ENCODE measurements around the gene FBLN1.

The FBLN1 gene

GRCh38 chr22:45575607-45576272, 73.1 kb downstream of the FBLN1 start:
- Histone ChIP-seq H3K4me2 (ENCODE audit: low read length) (no peak overlapping the region), H3K27ac (ENCODE audit: low read length) (no peak overlapping the region), H3K27me3 (ENCODE audit: low read depth, low read length) (peaks cover 27% of the 10 kb centered on the region), H3K4me3 (ENCODE audit: low read length) (no peak overlapping the region), H2AFZ (ENCODE audit: low read depth, low read length) (no peak overlapping the region), H3K4me1 (ENCODE audit: low read length) (peaks cover 2% of the 10 kb centered on the region; the same call in 1 of the 2 replicates), H3K9me3 (ENCODE audit: insufficient read depth, low read length) (peaks cover 7% of the 10 kb centered on the region), H4K20me1 (ENCODE audit: insufficient read depth, low read length) (no peaks in the 10 kb centered on the region), H3K79me2 (ENCODE audit: low read length) (no peaks in the 10 kb centered on the region), H3K36me3 (replicated peaks; ENCODE audit: low read depth, low read length) (no peaks in the 10 kb centered on the region), H3K9ac (ENCODE audit: low read length) (no peak overlapping the region)
- TF ChIP-seq EZH2phosphoT487 (IDR thresholded peaks at IDR 0.05; ENCODE audit: low read depth), result no peak
- TF ChIP-seq CTCF (IDR thresholded peaks at IDR 0.05; ENCODE audit: low read depth, low read length), result no peak

- Histone ChIP-seq H3K79me2 (ENCODE audit: low read length) (no peaks in the 10 kb centered on the region), H3K4me3 (ENCODE audit: low read length) (no peak overlapping the region), H3K27ac (ENCODE audit: low read length) (no peak overlapping the region), H3K9ac (ENCODE audit: low read length) (no peak overlapping the region), H3K4me2 (ENCODE audit: low read length) (no peak overlapping the region), H3K9me3 (ENCODE audit: insufficient read depth, low read length) (peaks cover 4% of the 10 kb centered on the region), H3K27me3 (ENCODE audit: low read depth, low read length) (peaks cover 27% of the 10 kb centered on the region), H4K20me1 (ENCODE audit: insufficient read depth, low read length) (no peaks in the 10 kb centered on the region), H2AFZ (ENCODE audit: low read depth, low read length) (no peak overlapping the region), H3K4me1 (ENCODE audit: low read length) (peaks cover 2% of the 10 kb centered on the region; the same call in 1 of the 2 replicates), H3K36me3 (replicated peaks; ENCODE audit: low read depth, low read length) (no peaks in the 10 kb centered on the region)
- no peak for TF ChIP-seq EZH2phosphoT487 (IDR thresholded peaks at IDR 0.05; ENCODE audit: low read depth)
- no peak for TF ChIP-seq CTCF (IDR thresholded peaks at IDR 0.05; ENCODE audit: low read depth, low read length)
Observed at GRCh38 chr22:45576273-45576625, 73.6 kb downstream of the FBLN1 start.

- Histone ChIP-seq H3K9ac (ENCODE audit: low read length) (no peak overlapping the region), H3K79me2 (ENCODE audit: low read length) (no peaks in the 10 kb centered on the region), H3K4me2 (ENCODE audit: low read length) (no peak overlapping the region), H2AFZ (ENCODE audit: low read depth, low read length) (no peak overlapping the region), H3K27me3 (ENCODE audit: low read depth, low read length) (peaks cover 27% of the 10 kb centered on the region), H4K20me1 (ENCODE audit: insufficient read depth, low read length) (no peaks in the 10 kb centered on the region), H3K9me3 (ENCODE audit: insufficient read depth, low read length) (no peaks in the 10 kb centered on the region), H3K4me3 (ENCODE audit: low read length) (no peak overlapping the region), H3K4me1 (ENCODE audit: low read length) (peaks cover 2% of the 10 kb centered on the region; the same call in 1 of the 2 replicates), H3K36me3 (replicated peaks; ENCODE audit: low read depth, low read length) (no peaks in the 10 kb centered on the region), H3K27ac (ENCODE audit: low read length) (no peak overlapping the region)
- no peak for TF ChIP-seq CTCF (IDR thresholded peaks at IDR 0.05; ENCODE audit: low read depth, low read length)
- TF ChIP-seq EZH2phosphoT487 (IDR thresholded peaks at IDR 0.05; ENCODE audit: low read depth), result no peak
Observed at GRCh38 chr22:45576730-45577464, 74.2 kb downstream of the FBLN1 start.

- H3K4me1 ChIP-seq (ENCODE audit: low read length), result peaks cover 2% of the 10 kb centered on the region; the same call in 1 of the 2 replicates
- H3K36me3 ChIP-seq (replicated peaks; ENCODE audit: low read depth, low read length), result no peaks in the 10 kb centered on the region
- peaks cover 27% of the 10 kb centered on the region for H3K27me3 ChIP-seq (ENCODE audit: low read depth, low read length)
- H2AFZ ChIP-seq (ENCODE audit: low read depth, low read length), result 0 out of 2 replicates have a peak overlapping the region, but pooled peaks have one; percentile 31
- peak overlapping the region; percentile 84 for H3K4me2 ChIP-seq (ENCODE audit: low read length)
- H3K27ac ChIP-seq (ENCODE audit: low read length), result no peak overlapping the region
- TF ChIP-seq EZH2phosphoT487 (IDR thresholded peaks at IDR 0.05; ENCODE audit: low read depth) (no peak), CTCF (IDR thresholded peaks at IDR 0.05; ENCODE audit: low read depth, low read length) (peak; percentile 96)
- peak overlapping the region; percentile 56 for H3K4me3 ChIP-seq (ENCODE audit: low read length)
- H3K9ac ChIP-seq (ENCODE audit: low read length), result no peak overlapping the region
- H3K79me2 ChIP-seq (ENCODE audit: low read length), result no peaks in the 10 kb centered on the region
- no peaks in the 10 kb centered on the region for H4K20me1 ChIP-seq (ENCODE audit: insufficient read depth, low read length)
- H3K9me3 ChIP-seq (ENCODE audit: insufficient read depth, low read length), result no peaks in the 10 kb centered on the region
Observed at GRCh38 chr22:45577746-45578523, 75.3 kb downstream of the FBLN1 start.
